Pancreas (tissue), 10 donors: ENCODE results near the gene HERC3. TPM values are rescaled to one million over a fixed set of nuclear protein-coding genes. Genes with fewer than 3 reads are reported as not detected.
A peak's percentile ranks its signal among the peaks of the same experiment; 100 is the strongest.

Experiments
- ATAC-seq, 4 donors: fragments of 200-7000 bp; cut with Tn5 transposase; one replicate each; pipeline versions ENCODE4 v1.8.0 to v1.9.1; 2020; ENCODE audit warnings: mild to moderate bottlenecking in 4 of 4, moderate library complexity in 4 of 4
- DNase-seq, 6 donors: peaks; one replicate each; pipeline ENCODE4 v3.0.0-alpha.2; 2020
- FAIRE-seq: peaks from 2 replicates; lab custom pipeline; 2012; peaks lifted over from hg19 to GRCh38; lab: Jason Lieb, UNC
- H3K27ac ChIP-seq, 4 donors: fragments of 200-600 bp; sonication (generic); 1 replicate in 3 of 4; 2 replicates in 1 of 4; pipeline versions ENCODE4 v1.5.0 to v1.8.0; 2020
- H3K27me3 ChIP-seq, 4 donors: fragments of 200-600 bp; one replicate each; pipeline ENCODE4 v1.8.0; 2021
- H3K36me3 ChIP-seq, 3 donors: fragments of 200-600 bp; sonication (generic) in 1 of 3; one replicate each; pipeline versions ENCODE4 v1.5.0 to v1.8.0; 2020 to 2021
- H3K4me1 ChIP-seq, 3 donors: fragments of 200-600 bp; one replicate each; pipeline ENCODE4 v1.8.0; 2021
- H3K4me3 ChIP-seq, 4 donors: fragments of 200-600 bp; sonication (generic) in 2 of 4; one replicate each; pipeline versions ENCODE4 v1.5.0 to v1.8.0; 2020 to 2021
- H3K9me3 ChIP-seq, 4 donors: fragments of 200-600 bp; one replicate each; pipeline ENCODE4 v1.8.0; 2021
- CTCF ChIP-seq, 4 donors: fragments of 200-600 bp; sonication (generic) in 3 of 4; IDR thresholded peaks; one replicate each; pipeline versions ENCODE4 v1.5.0 to v1.8.0; 2021; ENCODE audit warnings: antibody characterized with exemption in 4 of 4
- WGBS, 2 donors: extraction: QIAGEN DNeasy Blood & Tissue Kit; methylation state at CpG; one replicate each; pipeline ENCODE4 v1.1.7; 2013; 5-methylcytosine and 5-hydroxymethylcytosine counted together
- intact Hi-C, 3 donors: fragments of 100-400 bp; cut with DNase I; formaldehyde crosslinking; loops; one replicate each; pipeline versions ENCODE4 v1.11.1 to v1.14.2; 2022
- polyA plus RNA-seq, 2 donors: library from polyadenylated mRNA; stranded (reverse); fragments of 200-250 nt; gene quantifications; one replicate each; pipeline ENCODE4 v1.2.3, GENCODE V29; 2013
- total RNA-seq, 6 donors: library from RNA; stranded (reverse); fragmentation: NEBNext Ultra II Directional in 4 of 6; extraction: Animal tissue kit (Norgen Biotek cat#: 25700) in 4 of 6; gene quantifications; one replicate each; pipeline versions ENCODE4 v1.2.1 to v1.2.4, GENCODE V29; 2021 to 2023
- donor health status: healthy with polysubstance abuse.
- donor health status: DM: no; HTN: no; CAD: no; lungs with moderate emphysema.
- donor health status: DM: no; HTN: no; CAD: no.
- donor health status: control.
- donor health status: control.
- donor health status: Bipolar disorder and iron deficiency.
- donor health status: DM: yes; HTN: yes; CAD: no.
- donor health status: DM: no; HTN: no; CAD: no.
- donor health status: DM: no; HTN: no; CAD: no.
- donor health status: DM: yes; HTN: yes; CAD: no.

HERC3 gene
- total and polyA plus RNA-seq, 8 donors, result 2.7 to 18.0 (median 8.0) TPM

DNA sequence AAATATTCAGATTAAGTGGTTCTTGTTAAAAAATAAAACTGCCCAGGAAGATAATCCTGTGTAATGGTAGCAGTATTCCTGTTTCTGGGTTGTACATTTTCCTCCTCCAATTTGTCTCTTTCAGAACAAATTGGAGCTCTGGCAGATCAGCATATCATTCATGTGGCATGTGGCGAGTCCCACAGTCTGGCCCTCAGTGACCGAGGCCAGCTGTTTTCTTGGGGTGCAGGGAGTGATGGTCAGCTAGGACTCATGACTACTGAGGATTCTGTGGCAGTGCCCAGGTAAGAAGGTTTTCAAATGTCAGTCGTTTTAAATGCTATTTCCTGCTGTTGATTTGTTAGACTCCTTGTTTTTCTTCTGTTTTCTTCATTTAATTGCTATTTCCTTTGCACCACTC lies 57.4 kb downstream of the HERC3 start:
- WGBS, 2 donors, result 46 to 55% methylated on average over 3 of the region's 3 CpGs
- no peaks in the 10 kb centered on the region for H3K9me3 ChIP-seq
- intact Hi-C loops, result no loop called here
- ATAC-seq (no peak), DNase-seq (no peak), FAIRE-seq (no peak)
- TF ChIP-seq CTCF (IDR thresholded peaks at IDR 0.05), result no peak
- H3K4me3 ChIP-seq, result no peak overlapping the region
- no peaks in the 10 kb centered on the region for H3K27me3 ChIP-seq
- no peaks in the 10 kb centered on the region for H3K36me3 ChIP-seq
- H3K27ac ChIP-seq, result no peak overlapping the region
- peaks cover 0 to 4% (median 0%) of the 10 kb centered on the region in 3 donors for H3K4me1 ChIP-seq

DNA sequence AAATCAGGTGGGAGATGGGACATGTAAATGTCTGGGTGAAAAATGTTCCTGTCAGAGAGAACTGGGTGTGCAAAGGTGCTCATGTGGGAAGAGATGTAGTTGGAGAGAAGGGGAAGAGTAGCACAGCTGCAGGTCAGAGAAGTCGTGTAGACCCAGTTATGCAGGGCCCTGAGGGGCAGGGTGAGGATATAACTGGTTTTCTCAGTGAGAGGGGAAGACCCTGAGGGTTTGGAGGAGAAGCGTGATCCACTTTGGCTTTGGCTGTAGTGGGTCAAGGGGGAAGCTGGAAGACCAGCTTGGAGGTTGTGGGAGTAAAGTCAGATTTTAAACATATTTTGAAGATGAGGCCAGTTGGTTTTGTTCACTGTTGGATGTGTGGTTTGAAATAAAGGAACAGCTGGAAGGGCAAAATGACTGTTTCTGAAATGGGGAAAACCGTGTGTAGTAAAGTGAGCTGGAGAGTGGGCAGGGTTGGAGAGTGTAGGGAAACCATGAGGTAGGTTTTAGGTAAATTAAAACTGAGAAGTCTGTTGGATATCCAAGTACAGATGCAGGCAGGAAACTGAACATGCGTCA lies 61.2 kb downstream of the HERC3 start:
- no peak for TF ChIP-seq CTCF (IDR thresholded peaks at IDR 0.05)
- H3K27ac ChIP-seq, result no peak overlapping the region
- WGBS, 2 donors, result 82 to 88% methylated on average over 4 of the region's 4 CpGs
- no peak for ATAC-seq
- no peak for FAIRE-seq
- peaks cover 0 to 4% (median 0%) of the 10 kb centered on the region in 3 donors for H3K4me1 ChIP-seq
- H3K9me3 ChIP-seq, result no peaks in the 10 kb centered on the region
- H3K4me3 ChIP-seq, result no peak overlapping the region
- H3K36me3 ChIP-seq, result peaks cover 0 to 3% (median 0%) of the 10 kb centered on the region in 3 donors
- no peaks in the 10 kb centered on the region for H3K27me3 ChIP-seq
- intact Hi-C loops, result no loop called here
- no peak for DNase-seq

- Histone ChIP-seq H3K9me3 (no peaks in the 10 kb centered on the region), H3K4me3 (no peak overlapping the region), H3K4me1 (peaks cover 0 to 4% (median 0%) of the 10 kb centered on the region in 3 donors), H3K27me3 (no peaks in the 10 kb centered on the region), H3K36me3 (peaks cover 0 to 3% (median 0%) of the 10 kb centered on the region in 3 donors), H3K27ac (no peak overlapping the region)
- intact Hi-C loops, result loop anchor here in 1 of 3 donors (5.0 kb wide), 1 partner anchor 118 kb away; no protein-coding TSS in a partner anchor
- WGBS, 2 donors, result 70 to 93% methylated on average over 3 of the region's 3 CpGs
- TF ChIP-seq CTCF (IDR thresholded peaks at IDR 0.05), result no peak
- no peak for DNase-seq
- ATAC-seq, result no peak
- FAIRE-seq, result no peak
These were observed 62.9 kb downstream of the HERC3 start for GRCh38 chr4:88655226-88655625.

DNA sequence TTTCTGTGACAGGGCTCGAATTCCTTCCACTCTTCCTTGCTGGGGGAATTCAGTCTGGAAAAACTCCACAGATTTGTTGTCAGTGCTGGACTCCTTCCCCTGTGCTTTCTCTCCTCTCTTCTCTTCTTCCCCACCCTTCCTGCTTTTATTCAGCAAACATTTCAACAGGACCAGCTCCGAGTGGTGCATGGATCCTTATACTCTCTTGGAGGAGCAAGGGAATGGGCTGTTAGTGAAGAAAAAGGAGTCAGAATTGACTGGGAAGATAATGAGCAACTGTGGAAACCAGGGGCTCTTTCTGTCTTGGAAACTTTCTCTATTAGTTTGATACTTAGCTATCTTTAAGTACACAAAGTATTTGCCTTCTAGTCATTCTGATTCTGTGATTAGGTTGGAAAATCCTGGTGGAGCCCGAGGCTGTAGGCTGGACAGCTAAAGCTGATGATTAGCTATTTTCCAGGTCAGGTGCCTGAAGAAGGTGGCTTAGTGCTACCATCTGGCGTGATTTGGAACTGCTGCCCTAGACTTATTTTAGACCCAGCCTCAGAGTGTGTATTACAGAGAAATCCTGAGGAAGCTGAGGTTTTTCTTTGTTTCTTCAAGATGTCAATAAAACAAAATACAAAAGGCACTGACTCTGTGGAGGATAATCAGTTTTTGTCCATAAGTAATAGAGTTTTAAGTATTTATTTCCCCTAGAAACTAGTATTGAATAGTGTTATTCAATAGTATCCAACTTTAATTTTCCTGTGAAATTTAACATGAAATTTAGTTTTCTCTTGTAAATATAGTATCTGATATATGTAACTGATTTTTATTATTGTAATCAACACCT lies 67.0 kb downstream of the HERC3 start:
- intact Hi-C loops, result loop anchor here in 1 of 3 donors (5.0 kb wide), 1 partner anchor 122 kb away; no protein-coding TSS in a partner anchor

More for the DNA sequence above, 67.0 kb downstream of the HERC3 start:
- 26 to 28% methylated on average over 4 of the region's 4 CpGs for WGBS, 2 donors
- peaks cover 0 to 3% (median 0%) of the 10 kb centered on the region in 3 donors for H3K4me1 ChIP-seq
- peak overlapping the region in 2 of 4 donors; percentile 21 to 33 for H3K27ac ChIP-seq
- peak; percentile 33 to 72 (median 60) for TF ChIP-seq CTCF (IDR thresholded peaks at IDR 0.05)
- H3K36me3 ChIP-seq, result peaks cover 0 to 3% (median 0%) of the 10 kb centered on the region in 3 donors
- H3K27me3 ChIP-seq, result no peaks in the 10 kb centered on the region
- ATAC-seq (peak; percentile 94 to 99 (median 99)), DNase-seq (peak in 4 of 6 donors; percentile 21 to 64 (median 31)), FAIRE-seq (no peak)
- no peaks in the 10 kb centered on the region for H3K9me3 ChIP-seq
- H3K4me3 ChIP-seq, result no peak overlapping the region
